HepG2 (cell line): ENCODE results near the gene METTL26. TPM values are rescaled to one million over a fixed set of nuclear protein-coding genes. Genes with fewer than 3 reads are reported as not detected.

Experiments used
- ARID3A ChIP-seq: IDR thresholded peaks from 2 replicates; pipeline ENCODE4 v1.6.1; 2012; ENCODE audit warnings: low read depth, low read length, improper control_type of control experiment
- BRD4 ChIP-seq: sonication (generic); formaldehyde crosslinking; IDR thresholded peaks from 2 replicates; pipeline ENCODE4 v1.4.0; 2020; ENCODE audit warnings: missing genetic modification reagents
- FOSL2 ChIP-seq: sonication (generic); formaldehyde crosslinking; IDR thresholded peaks from 2 replicates; pipeline ENCODE4 v1.4.0; 2020; ENCODE audit warnings: missing genetic modification reagents
- HES4 ChIP-seq: sonication (generic); formaldehyde crosslinking; IDR thresholded peaks from 2 replicates; pipeline ENCODE4 v1.9.0; 2021; ENCODE audit warnings: mild to moderate bottlenecking, missing genetic modification reagents, borderline replicate concordance
- ISL2 ChIP-seq: sonication (generic); formaldehyde crosslinking; IDR thresholded peaks from 2 replicates; pipeline ENCODE4 v1.5.0; 2020; ENCODE audit warnings: missing genetic modification reagents
- KAT8 ChIP-seq: IDR thresholded peaks from 2 replicates; pipeline ENCODE4 v1.6.1; 2016; ENCODE audit warnings: missing genetic modification reagents, missing compliant biosample characterization
- KDM2A ChIP-seq: sonication (generic); formaldehyde crosslinking; IDR thresholded peaks from 2 replicates; pipeline ENCODE4 v1.4.0; 2020; ENCODE audit warnings: low read depth, missing genetic modification reagents, borderline replicate concordance
- KLF16 ChIP-seq, 2 experiments: sonication (generic) in 1 of 2; formaldehyde crosslinking in 1 of 2; IDR thresholded peaks; 2 replicates each; pipeline versions ENCODE4 v1.6.1 to v1.8.0; 2016 to 2023; ENCODE audit warnings: missing genetic modification reagents in 2 of 2, missing compliant biosample characterization in 1 of 2
- KLF6 ChIP-seq: IDR thresholded peaks from 2 replicates; pipeline ENCODE4 v1.8.0; 2016; ENCODE audit warnings: missing biosample characterization, missing genetic modification reagents
- MXI1 ChIP-seq: IDR thresholded peaks from 3 replicates; pipeline ENCODE4 v1.6.1; 2012; ENCODE audit warnings: low read depth, low read length, inconsistent platforms, borderline replicate concordance
- MYPOP ChIP-seq: sonication (generic); formaldehyde crosslinking; IDR thresholded peaks from 2 replicates; pipeline ENCODE4 v1.8.1; 2023; ENCODE audit warnings: mild to moderate bottlenecking, moderate library complexity, missing genetic modification reagents
- NPAS2 ChIP-seq: sonication (generic); formaldehyde crosslinking; IDR thresholded peaks from 2 replicates; pipeline ENCODE4 v1.8.0; 2022; ENCODE audit warnings: mild to moderate bottlenecking, missing genetic modification reagents, borderline replicate concordance
- SAP130 ChIP-seq: IDR thresholded peaks from 2 replicates; pipeline ENCODE4 v1.6.1; 2016; ENCODE audit warnings: low read depth
- SIX1 ChIP-seq: sonication (generic); formaldehyde crosslinking; IDR thresholded peaks from 2 replicates; pipeline ENCODE4 v1.4.0; 2020; ENCODE audit warnings: missing genetic modification reagents, borderline replicate concordance
- SRSF4 ChIP-seq: fragments of 200-400 bp; formaldehyde crosslinking; IDR thresholded peaks from one replicate; pipeline ENCODE4 v1.6.1; 2018; ENCODE audit warnings: mild to moderate bottlenecking, low read depth, low read length, moderate library complexity; ENCODE audit not compliant: poor library complexity, severe bottlenecking
- STAT5B ChIP-seq: sonication (generic); formaldehyde crosslinking; IDR thresholded peaks from 2 replicates; pipeline ENCODE4 v1.4.0; 2020; ENCODE audit warnings: missing genetic modification reagents
- TP53 ChIP-seq: sonication (generic); formaldehyde crosslinking; conservative IDR thresholded peaks from 2 replicates; pipeline ENCODE4 v1.4.0; 2020; ENCODE audit warnings: missing genetic modification reagents
- ZBTB10 ChIP-seq: sonication (generic); formaldehyde crosslinking; IDR thresholded peaks from 2 replicates; pipeline ENCODE4 v1.4.0; 2020; ENCODE audit warnings: missing genetic modification reagents, borderline replicate concordance
- ZBTB25 ChIP-seq: IDR thresholded peaks from 2 replicates; pipeline ENCODE4 v1.6.1; 2018; ENCODE audit warnings: missing genetic modification reagents
- ZNF138 ChIP-seq: sonication (generic); formaldehyde crosslinking; IDR thresholded peaks from 2 replicates; pipeline ENCODE4 v1.5.0; 2020; ENCODE audit warnings: mild to moderate bottlenecking, low read depth, missing genetic modification reagents
- ZNF362 ChIP-seq: sonication (generic); formaldehyde crosslinking; IDR thresholded peaks from 2 replicates; pipeline ENCODE4 v1.4.0; 2020; ENCODE audit warnings: missing genetic modification reagents, mild to moderate bottlenecking, borderline replicate concordance
- ZNF510 ChIP-seq: sonication (generic); formaldehyde crosslinking; IDR thresholded peaks from 2 replicates; pipeline ENCODE4 v1.4.0; 2020; ENCODE audit warnings: low read depth, mild to moderate bottlenecking, missing genetic modification reagents
- ZNF558 ChIP-seq: sonication (generic); formaldehyde crosslinking; IDR thresholded peaks from 2 replicates; pipeline ENCODE4 v1.9.0; 2022; ENCODE audit warnings: mild to moderate bottlenecking, missing genetic modification reagents, borderline replicate concordance
- ZNF598 ChIP-seq: sonication (generic); formaldehyde crosslinking; IDR thresholded peaks from 2 replicates; pipeline ENCODE4 v1.5.1; 2020; ENCODE audit warnings: mild to moderate bottlenecking, missing genetic modification reagents, borderline replicate concordance
- polyA plus RNA-seq, 8 experiments: library from polyadenylated mRNA; depleted of rRNA in 3 of 8; stranded (reverse) in 7 of 8; unstranded in 1 of 8; fragments of >200 nt; fragmentation: Illumina TruSeq in 4 of 8; extraction: Trizol in 4 of 8; gene quantifications; 2 replicates each; pipeline versions ENCODE4 v1.2.1 to v1.2.3, GENCODE V29; 2011 to 2016; ENCODE audit warnings: low read depth in 4 of 8, missing spikeins in 1 of 8, mixed read lengths in 1 of 8; ENCODE audit not compliant: insufficient read depth in 1 of 8
- total RNA-seq, 5 experiments: library from RNA; depleted of rRNA; stranded (reverse); fragments of >200 nt; fragmentation: Illumina TruSeq; extraction: Trizol; gene quantifications; 2 replicates each; pipeline ENCODE4 v1.2.3, GENCODE V29; 2016; ENCODE audit warnings: low read depth in 1 of 5

Gene METTL26
- total and polyA plus RNA-seq, 2 of the 13 experiments (the other 11 are each of a cell fraction or from before 2014, with no cell fraction given) = 65.5 to 70.1 TPM

- no peak for TF ChIP-seq ZBTB25 (CRISPR knock-in tag)
- TF ChIP-seq ISL2 = no peak
- no peak for TF ChIP-seq KLF6 (CRISPR knock-in tag)
- no peak for TF ChIP-seq BRD4 (CRISPR knock-in tag)
- TF ChIP-seq FOSL2 (CRISPR knock-in tag) = no peak
- no peak for TF ChIP-seq SIX1 (CRISPR knock-in tag)
- 0 out of 3 replicates have a peak, but pooled peaks have one; percentile 4 for TF ChIP-seq MXI1
- TF ChIP-seq KAT8 = no peak
- no peak for TF ChIP-seq HES4
- TF ChIP-seq TP53 (CRISPR knock-in tag) = no peak
- TF ChIP-seq STAT5B = no peak
- no peak for TF ChIP-seq SRSF4
- peak; percentile 9; the same call in 1 of the 2 replicates for TF ChIP-seq SAP130
- TF ChIP-seq NPAS2 (CRISPR knock-in tag) = no peak
- TF ChIP-seq ZNF362 (CRISPR knock-in tag) = no peak
- TF ChIP-seq ZNF598 (CRISPR knock-in tag) = no peak
- no peak for TF ChIP-seq ZNF558 (CRISPR knock-in tag)
- TF ChIP-seq ZBTB10 (CRISPR knock-in tag) = no peak
- TF ChIP-seq ZNF138 (CRISPR knock-in tag) = no peak
- 0 out of 2 replicates have a peak, but pooled peaks have one; percentile 25 for TF ChIP-seq MYPOP (CRISPR knock-in tag)
- no peak; the same call in 1 of the 2 replicates for TF ChIP-seq KDM2A (CRISPR knock-in tag)
- TF ChIP-seq ARID3A = no peak
- 0 out of 4 replicates have a peak, but pooled peaks of 1 of the 2 experiments have one; percentile 13 for TF ChIP-seq KLF16 (CRISPR knock-in tag; IDR thresholded peaks at IDR 0.05)
- TF ChIP-seq ZNF510 (CRISPR knock-in tag) = no peak
Measured at GRCh38 chr16:629833-630248, 6.3 kb downstream of the METTL26 start (continued).
